ENCODE measurements around the gene FN1. TPM values are rescaled to one million over a fixed set of nuclear protein-coding genes. Genes with fewer than 3 reads are reported as not detected.

FN1 gene
- total and polyA plus RNA-seq, 3 donors from 2014 or later = 36.8 to 245 (median 66.3) TPM

GRCh38 chr2:215356334-215356947 is 79.4 kb downstream of the FN1 start:
- no peak overlapping the region for H3K4me3 ChIP-seq
- WGBS, 2 donors = 93% methylated on average over 7 of the region's 7 CpGs
- intact Hi-C loops (cut with DNase I; ENCODE audit: low total_unique reads) = no loop called here
- no peaks in the 10 kb centered on the region for H3K36me3 ChIP-seq (ENCODE audit: low read depth, missing control alignments)
- H3K4me1 ChIP-seq = no peaks in the 10 kb centered on the region
- H3K27me3 ChIP-seq = no peaks in the 10 kb centered on the region
- H3K27ac ChIP-seq = no peak overlapping the region
- no peak for DNase-seq
- TF ChIP-seq POLR2A (IDR thresholded peaks at IDR 0.05) = no peak
- TF ChIP-seq CTCF (IDR thresholded peaks at IDR 0.05) = no peak
- no peaks in the 10 kb centered on the region for H3K9me3 ChIP-seq

- intact Hi-C loops (cut with DNase I; ENCODE audit: low total_unique reads) = no loop called here
Observed at GRCh38 chr2:215355801-215356200, 80.1 kb downstream of the FN1 start.

GRCh38 chr2:215354771-215355695 is 80.8 kb downstream of the FN1 start:
- Histone ChIP-seq H3K4me1 (no peaks in the 10 kb centered on the region), H3K36me3 (ENCODE audit: low read depth, missing control alignments) (no peaks in the 10 kb centered on the region), H3K27me3 (no peaks in the 10 kb centered on the region), H3K9me3 (no peaks in the 10 kb centered on the region), H3K4me3 (no peak overlapping the region), H3K27ac (no peak overlapping the region)
- TF ChIP-seq CTCF (IDR thresholded peaks at IDR 0.05) = no peak
- 87 to 92% methylated on average over 9 of the region's 9 CpGs for WGBS, 2 donors
- intact Hi-C loops (cut with DNase I; ENCODE audit: low total_unique reads) = no loop called here
- no peak for DNase-seq

More at GRCh38 chr2:215355801-215356200, 80.1 kb downstream of the FN1 start:
- H3K4me3 ChIP-seq = no peak overlapping the region
- TF ChIP-seq CTCF (IDR thresholded peaks at IDR 0.05) = no peak
- no peak for TF ChIP-seq POLR2A (IDR thresholded peaks at IDR 0.05)
- WGBS, 2 donors = 95 to 96% methylated on average over 7 of the region's 7 CpGs
- H3K27me3 ChIP-seq = no peaks in the 10 kb centered on the region
- no peaks in the 10 kb centered on the region for H3K9me3 ChIP-seq
- no peaks in the 10 kb centered on the region for H3K4me1 ChIP-seq
- H3K27ac ChIP-seq = no peak overlapping the region
- no peaks in the 10 kb centered on the region for H3K36me3 ChIP-seq (ENCODE audit: low read depth, missing control alignments)
- DNase-seq = no peak

- DNase-seq = no peak
- no peaks in the 10 kb centered on the region for H3K36me3 ChIP-seq (ENCODE audit: low read depth, missing control alignments)
- H3K4me3 ChIP-seq = no peak overlapping the region
- no peak for TF ChIP-seq CTCF (IDR thresholded peaks at IDR 0.05)
- intact Hi-C loops (cut with DNase I; ENCODE audit: low total_unique reads) = no loop called here
- no peaks in the 10 kb centered on the region for H3K9me3 ChIP-seq
- H3K27ac ChIP-seq = no peak overlapping the region
- 48 to 60% methylated on average over 4 of the region's 4 CpGs for WGBS, 2 donors
- H3K27me3 ChIP-seq = no peaks in the 10 kb centered on the region
- H3K4me1 ChIP-seq = no peaks in the 10 kb centered on the region
Observed at GRCh38 chr2:215352602-215353001, 83.3 kb downstream of the FN1 start.

Data from testis (tissue), 3 donors.